Lower leg skin (tissue), 3 donors: Measurements from ENCODE around the gene SIL1.

ENCODE experiments used
- POLR2A ChIP-seq, 2 donors: fragments of 450-650 bp; IDR thresholded peaks; one replicate each; pipeline ENCODE4 v1.6.1; 2016 to 2017; ENCODE audit warnings: antibody characterized with exemption in 2 of 2, mild to moderate bottlenecking in 1 of 2, moderate library complexity in 1 of 2
- TF ChIP-seq, protein P1 (sequence below), 3 donors: fragments of 450-650 bp; IDR thresholded peaks; one replicate each; pipeline ENCODE4 v1.5.1; 2016; ENCODE audit warnings: antibody characterized with exemption in 3 of 3, mild to moderate bottlenecking in 3 of 3, moderate library complexity in 2 of 3

DNA sequence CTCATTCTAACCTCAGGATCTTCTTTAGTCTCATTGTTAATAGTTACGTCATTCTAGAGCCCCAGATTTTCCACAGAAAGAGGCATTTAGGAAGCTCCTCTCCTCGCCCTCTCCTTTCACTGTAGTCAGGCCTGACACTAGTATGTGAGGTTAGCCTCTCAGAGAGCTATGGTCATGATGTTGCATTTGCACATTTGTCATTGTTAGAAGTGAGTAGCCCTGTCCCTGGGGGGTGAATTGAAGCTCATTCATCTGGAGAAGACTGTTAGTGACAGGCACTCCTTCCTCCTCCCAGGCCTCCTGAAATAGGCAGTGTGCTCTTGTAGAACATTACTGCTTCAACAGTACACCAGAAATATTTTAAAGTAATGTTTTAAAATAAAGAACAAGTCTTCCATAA is 296.5 kb downstream of the SIL1 start:
- TF ChIP-seq, protein P1, sequence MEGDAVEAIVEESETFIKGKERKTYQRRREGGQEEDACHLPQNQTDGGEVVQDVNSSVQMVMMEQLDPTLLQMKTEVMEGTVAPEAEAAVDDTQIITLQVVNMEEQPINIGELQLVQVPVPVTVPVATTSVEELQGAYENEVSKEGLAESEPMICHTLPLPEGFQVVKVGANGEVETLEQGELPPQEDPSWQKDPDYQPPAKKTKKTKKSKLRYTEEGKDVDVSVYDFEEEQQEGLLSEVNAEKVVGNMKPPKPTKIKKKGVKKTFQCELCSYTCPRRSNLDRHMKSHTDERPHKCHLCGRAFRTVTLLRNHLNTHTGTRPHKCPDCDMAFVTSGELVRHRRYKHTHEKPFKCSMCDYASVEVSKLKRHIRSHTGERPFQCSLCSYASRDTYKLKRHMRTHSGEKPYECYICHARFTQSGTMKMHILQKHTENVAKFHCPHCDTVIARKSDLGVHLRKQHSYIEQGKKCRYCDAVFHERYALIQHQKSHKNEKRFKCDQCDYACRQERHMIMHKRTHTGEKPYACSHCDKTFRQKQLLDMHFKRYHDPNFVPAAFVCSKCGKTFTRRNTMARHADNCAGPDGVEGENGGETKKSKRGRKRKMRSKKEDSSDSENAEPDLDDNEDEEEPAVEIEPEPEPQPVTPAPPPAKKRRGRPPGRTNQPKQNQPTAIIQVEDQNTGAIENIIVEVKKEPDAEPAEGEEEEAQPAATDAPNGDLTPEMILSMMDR (IDR thresholded peaks at IDR 0.05), result no peak
- TF ChIP-seq POLR2A (IDR thresholded peaks at IDR 0.05), result no peak
